HEK293T (cell line): ENCODE data around the gene TEKT2.

Experiments used
- CTBP1 ChIP-seq: fragments of 450-650 bp; IDR thresholded peaks from 2 replicates; pipeline ENCODE4 v1.6.1; 2016; ENCODE audit warnings: borderline replicate concordance
- FOXM1 ChIP-seq: fragments of 450-650 bp; IDR thresholded peaks from 2 replicates; pipeline ENCODE4 v1.6.1; 2017; ENCODE audit warnings: mild to moderate bottlenecking, borderline replicate concordance
- SP1 ChIP-seq: fragments of 450-650 bp; IDR thresholded peaks from 2 replicates; pipeline ENCODE4 v1.6.1; 2017
- ZNF384 ChIP-seq: fragments of 450-650 bp; IDR thresholded peaks from 2 replicates; pipeline ENCODE4 v1.6.1; 2016
- TF ChIP-seq, protein P1 (sequence below): fragments of 450-650 bp; IDR thresholded peaks from 2 replicates; pipeline ENCODE4 v1.6.1; 2016

- TF ChIP-seq FOXM1 (no peak), SP1 (no peak), ZNF384 (no peak), CTBP1 (no peak)
- TF ChIP-seq, protein P1, sequence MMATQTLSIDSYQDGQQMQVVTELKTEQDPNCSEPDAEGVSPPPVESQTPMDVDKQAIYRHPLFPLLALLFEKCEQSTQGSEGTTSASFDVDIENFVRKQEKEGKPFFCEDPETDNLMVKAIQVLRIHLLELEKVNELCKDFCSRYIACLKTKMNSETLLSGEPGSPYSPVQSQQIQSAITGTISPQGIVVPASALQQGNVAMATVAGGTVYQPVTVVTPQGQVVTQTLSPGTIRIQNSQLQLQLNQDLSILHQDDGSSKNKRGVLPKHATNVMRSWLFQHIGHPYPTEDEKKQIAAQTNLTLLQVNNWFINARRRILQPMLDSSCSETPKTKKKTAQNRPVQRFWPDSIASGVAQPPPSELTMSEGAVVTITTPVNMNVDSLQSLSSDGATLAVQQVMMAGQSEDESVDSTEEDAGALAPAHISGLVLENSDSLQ, result no peak
Measured at GRCh38 chr1:36112823-36113222, 28.9 kb downstream of the TEKT2 start.
